Stimulated activated CD4-positive, alpha-beta T cell treated with anti-CD3 and anti-CD28 coated beads, Interleukin-4, amount 100 ng/mL, for 1 hour (primary cell): ENCODE data around the gene LILRB4.
"Not testable (repeated sequence)": the region's sequence is repeated elsewhere in the genome, so short reads cannot be mapped to it uniquely, and the experiment has no call there.

Source experiments
- DNase-seq: peaks from one replicate; pipeline ENCODE4 v3.0.0-alpha.2; 2020

LILRB4 gene

GRCh38 chr19:54653181-54653809 is 9.5 kb upstream of the LILRB4 start:
- DNase-seq: no peak

DNA sequence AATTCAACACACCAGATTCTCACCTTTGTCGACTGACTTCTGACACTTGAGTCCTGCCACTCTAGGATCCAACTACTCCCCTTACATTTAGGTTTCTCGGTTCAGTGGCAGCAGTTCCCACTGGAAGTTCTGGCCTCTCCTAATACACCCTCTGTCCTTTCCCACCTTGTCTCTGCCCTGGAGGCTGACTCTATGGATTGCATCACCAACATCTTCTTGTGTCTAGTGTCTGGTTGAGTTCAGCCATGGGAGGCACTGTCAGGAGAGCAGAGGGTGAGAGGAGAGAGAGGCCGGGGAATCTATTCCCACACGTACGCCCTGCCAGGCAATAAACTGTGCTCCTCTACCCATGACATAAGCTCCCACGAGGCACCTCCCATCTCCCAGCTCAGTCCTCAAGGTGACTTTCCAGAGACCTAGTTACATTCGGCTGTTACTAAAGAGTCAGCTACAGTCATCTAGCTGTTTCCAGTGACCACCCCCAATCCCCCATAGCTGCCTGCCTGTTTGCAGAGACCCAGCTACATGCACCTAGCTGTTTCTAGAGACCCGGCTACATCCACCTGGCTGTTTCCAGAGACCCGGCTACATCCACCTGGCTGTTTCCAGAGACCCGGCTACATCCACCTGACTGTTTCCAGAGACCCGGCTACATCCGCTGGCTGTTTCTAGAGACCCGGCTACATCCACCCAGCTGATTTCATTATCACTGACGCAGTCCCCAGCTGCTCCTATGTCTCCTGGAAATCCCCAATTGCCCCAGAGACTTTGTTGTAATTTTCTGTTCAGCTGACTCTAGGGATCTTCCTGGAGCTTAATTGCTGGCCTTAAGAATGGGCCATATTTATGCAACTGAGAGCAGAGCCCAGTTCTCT is 8.1 kb upstream of the LILRB4 start:
- no peak for DNase-seq

DNA sequence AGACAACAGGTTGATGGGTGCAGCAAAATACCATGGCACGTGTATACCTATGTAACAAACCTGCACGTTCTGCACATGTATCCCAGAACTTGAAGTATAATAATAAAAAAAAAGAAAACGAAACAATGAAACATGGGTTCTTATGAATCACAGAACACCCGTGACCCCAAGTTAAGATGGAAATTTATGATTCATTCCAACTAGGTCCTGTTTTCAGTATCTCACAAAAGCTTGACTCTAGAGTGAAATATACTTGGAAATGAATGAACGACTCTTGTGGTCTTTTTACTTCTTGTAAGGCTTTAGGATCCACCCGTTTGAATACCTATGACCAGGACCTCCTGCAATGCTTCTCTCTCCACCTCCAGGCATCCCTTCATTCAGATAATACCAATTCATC is 3.5 kb upstream of the LILRB4 start:
- no peak for DNase-seq

- no peak for DNase-seq
Observed at GRCh38 chr19:54660306-54660705, 2.5 kb upstream of the LILRB4 start.

GRCh38 chr19:54660964-54661363 is 1.8 kb upstream of the LILRB4 start:
- no peak for DNase-seq

GRCh38 chr19:54661846-54662481 is 821 bp upstream of the LILRB4 start:
- no peak for DNase-seq

DNA sequence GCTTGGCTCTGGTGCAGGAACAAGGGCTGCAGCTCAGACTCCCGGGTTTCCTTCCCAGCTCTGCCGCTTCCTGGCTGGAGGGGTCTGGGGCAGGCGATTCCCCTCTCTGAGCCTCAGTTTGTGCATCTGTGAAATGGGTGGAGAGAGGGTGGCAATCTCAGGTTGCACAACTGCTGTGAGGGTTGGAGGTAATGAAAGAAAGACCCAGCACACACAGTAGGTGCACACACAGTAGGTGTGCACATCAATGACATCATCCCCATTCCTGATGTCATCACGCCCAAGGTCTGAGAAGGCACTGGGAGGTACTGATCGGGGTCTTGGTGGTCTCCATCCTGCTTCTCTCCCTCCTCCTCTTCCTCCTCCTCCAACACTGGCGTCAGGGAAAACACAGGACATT is 2.7 kb downstream of the LILRB4 start:
- DNase-seq: no peak

- no peak for DNase-seq
Observed at GRCh38 chr19:54667217-54667616, 4.4 kb downstream of the LILRB4 start.

- no peak for DNase-seq
Observed at GRCh38 chr19:54668353-54668752, 5.6 kb downstream of the LILRB4 start.

- no peak for DNase-seq
Observed at GRCh38 chr19:54670576-54671357, 8.0 kb downstream of the LILRB4 start.

GRCh38 chr19:54673222-54673621 is 10.4 kb downstream of the LILRB4 start:
- no peak for DNase-seq

- DNase-seq: no peak
Observed at GRCh38 chr19:54674021-54674617, 11.3 kb downstream of the LILRB4 start.

DNA sequence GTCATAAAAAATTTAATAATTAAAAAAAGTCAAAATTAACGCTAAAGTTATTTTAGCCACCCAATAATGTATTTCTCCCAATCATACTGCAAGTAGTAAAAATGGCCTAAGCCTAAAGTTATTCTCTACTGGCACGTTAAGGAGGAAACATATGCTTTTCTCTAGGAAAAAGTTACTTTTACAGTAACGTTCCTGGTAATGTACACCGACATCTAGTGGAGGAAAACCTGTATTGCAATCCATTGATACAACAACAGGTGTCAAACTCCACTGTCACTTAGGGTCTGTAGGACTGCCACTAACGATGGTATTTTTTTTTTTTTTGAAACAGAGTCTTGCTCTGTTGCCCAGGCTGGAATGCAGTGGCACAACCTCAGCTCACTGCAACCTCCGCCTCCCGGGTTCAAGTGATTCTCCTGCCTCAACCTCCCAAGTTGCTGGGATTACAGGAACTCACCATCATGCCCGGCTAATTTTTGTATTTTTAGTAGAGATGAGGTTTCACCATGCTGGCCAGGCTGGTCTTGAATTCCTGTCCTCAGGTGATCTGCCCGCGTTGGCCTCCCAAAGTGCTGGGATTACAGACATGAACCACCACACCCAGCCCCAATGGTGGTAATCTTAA is 13.5 kb downstream of the LILRB4 start:
- not testable (repeated sequence) for DNase-seq

DNA sequence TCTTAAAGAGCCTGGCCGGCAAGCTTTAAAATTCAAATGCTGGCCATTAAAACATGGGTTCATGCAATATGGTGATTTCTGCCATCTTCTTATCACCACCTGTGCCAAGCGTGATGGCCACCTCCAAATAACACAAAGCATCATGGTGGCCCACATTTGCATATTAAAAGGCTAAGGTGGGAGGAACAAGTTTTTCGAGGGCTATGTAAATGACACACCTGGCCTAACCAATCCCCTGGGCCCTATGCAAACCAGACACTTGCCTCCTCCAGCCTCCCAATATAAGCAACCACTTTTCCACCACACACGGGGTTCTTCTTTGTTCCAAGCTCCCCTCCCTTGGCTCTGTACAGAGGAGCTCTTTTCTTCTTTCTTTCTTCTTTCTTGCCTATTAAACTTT is 14.4 kb downstream of the LILRB4 start:
- DNase-seq: no peak

GRCh38 chr19:54681596-54681995 is 18.8 kb downstream of the LILRB4 start:
- not testable (repeated sequence) for DNase-seq

DNA sequence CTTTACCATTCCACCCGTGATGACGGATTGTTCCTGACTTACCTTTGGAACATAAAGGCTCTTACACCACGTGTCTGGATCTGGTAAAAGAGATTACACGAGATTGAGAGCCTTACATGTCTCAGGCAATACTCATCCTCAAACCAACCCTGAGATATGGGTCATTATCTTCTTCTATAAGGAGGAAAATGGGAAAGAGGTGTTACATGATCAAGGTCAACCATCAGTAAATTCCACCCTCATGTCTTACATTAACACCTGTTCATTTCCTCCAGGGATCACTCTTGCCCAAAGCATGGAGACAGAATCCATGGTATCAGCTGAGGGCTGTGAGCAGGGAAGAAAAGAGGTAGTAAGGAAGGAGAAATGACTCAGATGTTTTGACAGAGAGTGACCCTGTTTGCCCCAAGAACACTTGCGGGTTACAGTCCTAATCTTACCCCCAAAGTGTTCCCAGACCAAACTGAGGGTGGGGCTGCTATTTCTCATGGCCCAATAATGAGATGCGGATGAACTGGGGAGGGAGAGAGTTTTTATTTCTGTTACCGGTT is 19.6 kb downstream of the LILRB4 start:
- DNase-seq: no peak

DNA sequence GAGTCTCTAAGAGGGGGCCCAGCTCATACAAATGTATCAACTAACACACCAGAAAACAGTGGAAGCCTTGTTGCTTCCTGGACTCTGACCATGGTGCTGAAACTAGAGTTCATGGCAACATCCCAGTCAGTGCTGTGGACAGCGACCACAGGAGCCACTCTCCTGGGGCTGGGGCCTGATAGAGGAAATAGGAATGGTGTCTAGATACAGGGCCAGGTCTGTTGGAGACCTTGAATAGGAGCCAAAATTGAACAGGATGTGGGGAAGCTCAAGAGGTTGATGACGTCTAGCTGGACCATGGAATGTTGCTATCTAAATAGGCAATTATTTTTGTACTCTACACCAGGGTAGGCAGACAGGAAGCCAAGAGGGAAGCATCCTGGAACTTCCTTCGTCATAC is 21.7 kb downstream of the LILRB4 start:
- DNase-seq: no peak

GRCh38 chr19:54691582-54692297 is 29.0 kb downstream of the LILRB4 start:
- no peak for DNase-seq

DNA sequence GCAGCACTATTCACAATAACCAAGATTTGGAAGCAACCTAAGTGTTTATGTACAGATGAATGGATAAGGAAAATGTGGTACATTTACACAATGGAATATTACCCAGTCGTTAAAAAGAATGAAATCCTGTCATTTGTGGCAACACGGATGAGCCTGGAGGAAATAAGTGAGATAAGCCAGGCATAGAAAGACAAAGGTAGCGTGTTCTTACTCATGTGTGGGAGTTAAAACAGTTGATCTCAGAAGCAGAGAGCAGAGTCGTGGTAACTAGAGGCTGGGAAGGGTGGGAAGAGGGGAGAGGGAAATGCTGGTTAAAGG is 29.5 kb downstream of the LILRB4 start:
- DNase-seq: no peak

DNA sequence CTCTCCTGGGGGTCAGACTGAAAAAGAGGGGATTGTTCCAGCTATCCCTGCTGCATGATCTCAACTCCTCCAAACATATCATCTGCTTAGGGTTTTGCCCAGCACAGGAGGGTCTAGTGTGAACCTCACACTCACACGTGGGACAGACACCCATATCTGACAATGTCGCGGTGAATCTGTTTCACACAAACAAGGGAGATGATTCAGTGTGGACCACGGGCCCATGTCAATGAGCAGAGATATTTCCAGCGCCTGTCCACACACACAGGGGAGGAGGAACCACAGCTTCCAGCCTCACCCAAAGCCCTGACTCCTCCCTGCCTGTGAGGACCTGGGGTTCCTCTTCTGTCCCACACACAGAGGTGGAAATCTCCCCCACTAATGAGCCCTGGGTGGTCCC is 31.9 kb downstream of the LILRB4 start:
- DNase-seq: no peak

GRCh38 chr19:54696117-54696548 is 33.3 kb downstream of the LILRB4 start:
- no peak for DNase-seq
